Measurements from ENCODE around the gene ADM.

Gene ADM

DNA sequence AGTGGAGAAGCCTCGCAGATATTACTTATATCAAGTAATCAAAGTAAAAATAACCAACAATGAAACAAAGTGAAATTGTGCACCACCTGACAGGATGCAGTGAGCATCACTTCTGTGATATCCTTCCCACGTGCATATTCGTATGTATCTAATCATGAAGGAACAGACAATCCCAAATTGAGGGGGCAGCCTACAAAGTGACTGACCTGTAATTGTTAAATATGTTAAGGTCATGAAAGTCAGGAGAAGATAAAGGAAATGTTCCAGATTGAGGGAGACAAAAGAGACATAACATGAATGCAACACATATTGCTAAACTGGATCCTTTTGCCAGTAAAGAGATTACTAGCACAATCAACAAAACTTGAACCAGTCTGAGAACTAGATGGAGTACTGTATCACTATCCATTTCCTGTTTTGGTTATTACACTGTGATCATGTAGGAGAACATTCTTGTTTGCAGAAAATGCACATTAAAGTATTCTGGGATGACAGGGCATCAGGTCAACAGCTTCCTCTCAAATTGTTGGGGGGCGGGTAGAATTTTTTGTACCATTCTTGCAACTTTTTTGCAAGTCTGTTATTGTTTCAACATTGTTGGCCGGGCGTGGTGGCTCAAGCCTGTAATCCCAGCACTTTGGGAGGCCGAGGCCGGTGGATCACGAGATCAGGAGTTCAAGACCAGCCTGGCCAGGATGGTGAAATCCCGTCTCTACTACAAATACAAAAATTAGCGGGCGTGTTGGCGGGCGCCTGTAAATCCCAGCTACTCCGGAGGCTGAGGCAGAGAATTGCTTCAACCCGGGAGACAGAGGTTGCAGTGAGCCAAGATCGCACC, 12.9 kb upstream of the ADM start:
- no peak for FAIRE-seq

DNA sequence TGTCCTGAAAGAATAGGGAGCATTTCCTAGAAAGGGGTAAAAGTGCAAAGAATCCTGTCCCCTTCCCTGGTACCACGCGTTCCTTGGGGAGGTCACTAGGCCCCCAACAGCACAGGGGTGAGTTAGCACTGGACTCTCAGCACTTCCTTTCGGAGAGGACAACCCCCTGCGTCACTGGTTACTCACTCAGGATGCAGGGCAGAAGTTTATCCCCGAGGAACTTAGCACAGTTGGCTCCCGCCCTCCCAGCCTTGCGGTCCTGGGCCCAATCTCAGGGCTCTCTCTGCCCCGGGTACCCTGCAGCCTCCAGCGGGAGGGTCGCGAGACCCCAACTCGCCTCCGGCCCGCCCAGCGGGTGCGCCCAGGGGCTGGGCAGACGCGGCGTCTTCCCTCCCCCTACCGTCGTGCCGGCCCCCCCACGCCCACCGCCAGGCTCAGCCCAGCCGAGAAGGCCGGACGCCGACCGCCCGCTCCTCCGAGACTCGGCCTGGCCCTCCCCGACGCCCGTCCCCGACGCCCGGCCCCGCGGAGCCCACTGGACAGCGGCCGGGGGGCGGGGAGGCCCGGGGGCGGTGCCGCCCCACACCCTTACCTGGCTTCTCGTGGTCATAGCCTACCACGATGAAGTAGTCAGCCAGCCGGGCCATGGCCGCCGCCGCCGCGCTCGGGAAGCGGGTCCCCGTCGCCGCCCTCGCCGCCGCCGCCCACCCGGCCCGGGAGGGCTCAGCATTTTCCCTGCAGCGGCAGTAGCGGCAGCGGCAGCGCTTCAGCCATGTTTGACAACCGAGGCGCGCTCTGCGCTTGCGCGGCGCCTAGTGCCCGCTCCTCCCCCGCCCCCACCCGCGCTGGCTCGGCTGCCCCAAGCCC, 11.2 kb upstream of the ADM start, which contains the start of gene SBF2:
SBF2 (minus strand) TSS at position 797 of the 867 bp plus-strand sequence; CDS start at position 647, 150 bp downstream.
- no peak for FAIRE-seq

DNA sequence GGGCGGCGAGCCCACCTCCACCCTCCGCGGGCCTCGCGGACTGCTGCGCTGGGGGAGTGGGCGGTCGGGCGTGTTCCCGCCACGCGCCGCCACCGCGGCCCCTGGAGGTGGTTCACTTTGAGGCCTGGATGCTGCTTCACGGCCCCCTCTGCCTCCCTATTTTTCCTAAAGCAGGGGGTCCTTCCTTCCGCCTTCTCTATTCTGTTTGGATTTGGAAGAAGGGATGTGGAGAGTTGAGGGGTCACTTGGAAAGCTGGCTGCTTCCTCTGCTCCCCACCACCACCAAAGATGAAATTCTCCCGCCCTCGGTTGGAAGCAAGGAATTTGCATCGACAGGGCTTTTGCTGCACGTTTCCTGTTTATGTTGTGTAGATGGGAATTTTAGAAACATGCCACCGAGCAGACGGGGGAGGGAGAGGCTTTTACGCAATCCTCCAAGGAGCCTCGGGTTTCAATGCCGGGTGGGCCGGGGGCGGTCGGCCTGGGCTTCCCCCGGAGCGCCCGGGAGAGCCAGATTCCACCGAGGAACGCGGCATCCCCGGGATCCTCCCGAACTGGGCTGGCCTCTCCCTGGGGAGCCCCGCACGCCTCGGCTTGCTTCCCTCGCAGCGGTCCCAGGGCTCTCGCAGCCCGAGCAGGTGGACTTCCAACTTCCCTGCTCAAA, 10.5 kb upstream of the ADM start:
- no peak for FAIRE-seq

DNA sequence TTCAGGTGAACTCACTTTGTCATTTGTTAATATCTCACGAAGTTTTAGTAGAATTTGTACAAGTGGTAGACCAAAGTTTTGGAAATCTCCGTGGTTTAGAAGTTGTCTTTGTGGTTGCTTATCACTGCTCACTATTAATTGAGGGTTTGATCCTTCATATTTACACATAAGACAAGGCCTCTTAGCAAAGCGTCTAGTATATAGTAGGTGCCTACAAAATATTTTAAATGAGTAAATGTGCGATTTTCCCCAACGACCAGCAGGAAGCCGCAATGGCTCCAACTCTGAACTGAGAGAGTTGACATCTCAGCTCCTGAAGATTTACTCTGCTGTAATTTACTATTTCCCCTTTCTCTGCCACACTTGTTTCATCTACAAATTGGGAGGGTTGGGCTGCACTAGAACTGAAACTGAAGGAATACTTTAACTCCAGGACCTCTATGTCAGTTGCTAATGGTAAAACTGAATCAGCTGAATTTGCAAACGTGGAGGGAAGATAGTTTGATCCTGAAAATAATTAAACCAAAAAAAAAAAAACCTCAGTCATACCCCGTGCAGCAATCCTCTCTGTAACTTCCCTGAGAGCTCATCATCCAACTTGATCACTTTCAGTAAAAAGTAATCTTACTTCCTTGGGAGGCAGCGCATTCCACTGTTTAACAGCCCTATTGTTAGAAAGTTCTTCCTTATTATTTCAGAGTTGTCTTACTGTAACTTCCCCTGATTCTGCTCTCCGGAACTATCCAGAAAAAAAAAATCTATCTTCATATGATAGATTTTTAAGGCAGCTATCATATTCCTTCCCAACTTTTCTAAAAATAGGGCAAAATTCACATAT, 9.6 kb upstream of the ADM start:
- peak; percentile 58 for FAIRE-seq

DNA sequence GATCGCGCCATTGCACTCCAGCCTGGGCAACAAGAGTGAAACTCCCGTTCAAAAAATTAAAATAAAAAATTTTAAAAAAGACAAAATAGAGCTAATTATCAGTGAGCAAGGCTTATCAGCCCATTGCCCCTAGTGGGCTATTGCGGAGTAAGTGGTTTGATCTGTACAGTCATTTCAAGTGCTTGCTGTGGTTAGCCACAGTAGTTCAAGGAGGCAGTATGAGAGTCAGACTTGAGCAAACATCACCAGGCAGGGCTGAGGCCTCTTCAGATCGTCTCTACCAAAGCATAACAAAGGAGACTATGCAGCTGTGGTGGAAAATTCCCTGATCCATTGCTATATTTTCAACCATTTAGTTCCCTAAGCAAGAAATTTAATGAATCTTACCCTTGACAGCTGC, 6.5 kb upstream of the ADM start:
- FAIRE-seq: no peak

DNA sequence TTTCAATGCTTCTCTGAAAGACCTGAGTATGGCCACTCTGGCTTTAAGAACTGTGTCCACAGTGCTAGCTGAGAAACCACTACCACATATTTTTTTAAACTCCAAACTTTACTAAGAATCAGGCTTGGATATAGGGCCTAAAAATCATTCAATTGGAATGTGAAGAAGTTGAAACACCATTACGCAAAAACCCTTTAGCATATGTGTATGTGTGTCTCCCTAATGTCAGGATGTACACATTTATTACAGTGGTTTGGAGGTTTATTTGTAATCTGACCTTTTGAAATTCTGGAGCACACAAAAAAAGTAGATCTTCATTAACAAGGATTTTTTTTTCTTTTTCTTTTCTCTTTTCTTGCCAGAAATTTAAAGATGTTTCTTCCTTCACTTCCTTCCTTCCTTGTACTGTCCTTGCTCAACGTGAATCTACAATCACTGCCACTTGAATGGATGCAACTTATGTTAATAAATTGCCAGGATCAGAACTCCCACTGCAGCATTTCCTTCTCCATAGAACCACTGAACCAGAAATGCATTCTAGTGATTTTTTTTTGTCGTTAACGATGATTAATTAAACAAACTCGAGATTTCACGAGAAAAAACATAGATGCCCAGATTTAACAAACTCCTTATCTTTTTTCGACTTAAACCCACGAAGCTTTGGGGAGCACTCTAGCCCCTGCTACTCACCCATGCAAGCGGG, 3.1 kb upstream of the ADM start:
- peak; percentile 21 for FAIRE-seq

DNA sequence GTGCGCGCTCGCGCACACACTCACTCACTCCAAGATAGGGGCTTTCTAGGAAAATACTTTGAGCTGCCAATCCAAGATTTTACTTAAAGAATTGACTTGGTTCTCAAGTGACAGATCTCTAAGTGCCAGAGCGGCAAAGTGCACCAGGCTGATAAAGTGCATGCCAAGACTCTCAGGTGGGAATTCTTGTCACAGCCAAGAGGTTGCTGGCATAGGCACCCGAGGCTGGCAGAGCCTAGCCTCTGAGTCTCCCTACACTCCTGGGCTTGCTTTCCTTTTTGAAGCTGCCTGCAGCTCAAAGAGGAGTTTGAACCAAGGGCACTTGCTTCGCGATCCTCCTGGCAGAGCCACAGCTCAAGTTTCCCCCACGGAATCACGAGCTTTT, 2.5 kb upstream of the ADM start:
- FAIRE-seq: no peak

DNA sequence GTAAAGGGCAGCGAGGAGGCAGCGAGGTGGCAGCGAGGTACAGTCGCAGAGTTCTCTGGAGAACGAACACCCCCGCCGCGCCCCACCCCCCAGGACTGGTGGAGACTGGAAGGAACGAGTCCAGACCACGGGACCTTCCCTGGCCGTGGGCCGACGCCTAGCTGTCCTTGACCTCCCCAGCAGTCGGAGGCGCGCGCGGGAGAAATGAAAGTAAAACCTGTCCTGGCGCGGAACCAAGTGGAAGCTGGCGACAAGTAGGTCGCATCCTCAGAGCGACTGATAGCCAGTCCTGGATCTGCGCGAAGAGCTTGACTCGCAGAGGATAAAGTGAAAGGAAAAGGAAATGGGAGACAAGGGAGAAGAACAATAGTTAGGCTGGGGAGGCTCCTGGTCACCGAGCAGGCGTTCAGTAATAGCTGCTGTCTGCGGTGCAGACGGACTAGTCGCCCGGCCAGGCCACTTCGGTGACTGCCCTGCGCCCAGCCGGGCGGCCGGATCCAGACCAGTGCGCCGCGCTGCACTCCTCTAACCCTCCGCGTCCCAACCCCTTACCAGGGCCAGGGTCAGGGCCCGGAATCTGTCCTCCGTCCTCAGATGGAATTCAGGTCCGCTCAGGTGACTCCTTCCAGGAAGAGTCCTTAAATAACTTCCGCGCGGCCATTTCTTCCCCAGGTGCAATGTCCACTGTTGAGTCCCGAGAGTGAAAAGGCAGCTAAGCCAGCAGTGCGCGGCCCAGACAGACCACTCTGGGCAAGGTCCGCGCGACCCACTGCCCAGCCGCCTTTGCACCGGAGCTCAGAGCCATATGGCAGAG, 1.9 kb upstream of the ADM start:
- FAIRE-seq: no peak

DNA sequence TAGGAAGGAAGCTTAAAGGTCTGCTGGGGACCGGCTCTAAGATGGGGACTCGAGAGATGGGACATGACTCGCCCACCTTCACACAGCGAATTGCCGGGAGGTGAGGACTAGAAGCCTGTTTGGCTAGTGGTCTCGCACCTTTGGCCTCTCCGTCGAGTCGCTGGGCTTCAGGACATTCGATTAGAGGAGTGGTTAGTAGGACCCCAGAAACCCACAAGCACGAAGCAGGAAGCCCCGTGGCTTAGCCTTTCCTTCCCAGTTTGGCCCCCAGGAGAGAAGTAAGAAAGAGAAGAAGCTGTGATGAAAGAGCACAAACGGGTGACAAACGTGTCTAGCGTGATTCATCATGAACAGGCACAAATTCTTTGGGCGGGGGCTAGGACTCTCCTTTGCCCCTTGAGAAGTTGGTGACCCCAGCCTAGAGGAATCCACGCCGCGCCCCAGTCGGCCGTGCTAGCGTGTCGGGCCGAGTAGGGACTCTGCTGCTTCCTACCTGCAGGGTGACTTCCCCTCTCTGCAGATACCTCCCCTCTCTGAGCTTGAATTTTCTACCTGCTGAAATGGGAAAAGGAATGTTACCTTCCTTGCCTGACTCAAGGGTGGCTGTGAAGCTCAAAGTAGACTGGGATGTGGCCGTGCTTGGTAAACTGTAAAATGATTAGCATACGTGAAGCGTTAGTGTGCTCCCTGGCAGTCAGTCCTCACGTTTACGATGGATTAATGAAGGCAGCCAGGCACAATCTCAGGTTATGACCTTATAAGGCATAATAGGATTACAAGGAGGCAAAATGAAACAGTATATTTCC, 1.1 kb upstream of the ADM start:
- peak; percentile 98 for FAIRE-seq

DNA sequence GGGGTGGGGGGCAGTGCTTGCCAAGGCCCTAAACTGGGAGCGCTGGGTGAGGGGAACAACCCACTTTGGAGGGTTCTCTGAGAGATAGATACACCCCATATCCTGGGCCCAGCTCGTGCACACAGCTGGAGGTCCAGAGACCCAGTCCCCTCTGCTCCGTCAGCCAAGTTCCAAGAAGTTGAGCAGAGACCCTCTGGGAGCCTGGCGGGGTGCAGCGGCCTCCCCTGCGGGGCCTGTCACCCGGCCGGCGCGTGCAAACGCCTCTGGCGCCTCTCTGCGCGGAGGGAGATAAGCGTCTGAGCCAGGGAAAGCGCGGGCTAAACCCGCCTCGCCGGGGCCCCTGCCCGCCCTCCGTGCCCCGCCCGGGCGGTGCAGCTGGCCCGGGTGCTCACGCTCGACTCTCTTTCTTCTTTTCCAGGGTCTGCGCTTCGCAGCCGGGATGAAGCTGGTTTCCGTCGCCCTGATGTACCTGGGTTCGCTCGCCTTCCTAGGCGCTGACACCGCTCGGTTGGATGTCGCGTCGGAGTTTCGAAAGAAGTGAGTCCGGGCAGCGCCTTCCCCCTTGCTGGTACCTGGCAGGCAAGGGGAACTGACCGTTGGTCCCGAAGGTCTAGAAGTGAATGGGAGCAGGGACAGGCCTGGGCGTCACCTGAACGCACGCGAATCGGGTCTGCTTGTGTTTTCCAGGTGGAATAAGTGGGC, 540 bp downstream of the ADM start:
- no peak for FAIRE-seq

DNA sequence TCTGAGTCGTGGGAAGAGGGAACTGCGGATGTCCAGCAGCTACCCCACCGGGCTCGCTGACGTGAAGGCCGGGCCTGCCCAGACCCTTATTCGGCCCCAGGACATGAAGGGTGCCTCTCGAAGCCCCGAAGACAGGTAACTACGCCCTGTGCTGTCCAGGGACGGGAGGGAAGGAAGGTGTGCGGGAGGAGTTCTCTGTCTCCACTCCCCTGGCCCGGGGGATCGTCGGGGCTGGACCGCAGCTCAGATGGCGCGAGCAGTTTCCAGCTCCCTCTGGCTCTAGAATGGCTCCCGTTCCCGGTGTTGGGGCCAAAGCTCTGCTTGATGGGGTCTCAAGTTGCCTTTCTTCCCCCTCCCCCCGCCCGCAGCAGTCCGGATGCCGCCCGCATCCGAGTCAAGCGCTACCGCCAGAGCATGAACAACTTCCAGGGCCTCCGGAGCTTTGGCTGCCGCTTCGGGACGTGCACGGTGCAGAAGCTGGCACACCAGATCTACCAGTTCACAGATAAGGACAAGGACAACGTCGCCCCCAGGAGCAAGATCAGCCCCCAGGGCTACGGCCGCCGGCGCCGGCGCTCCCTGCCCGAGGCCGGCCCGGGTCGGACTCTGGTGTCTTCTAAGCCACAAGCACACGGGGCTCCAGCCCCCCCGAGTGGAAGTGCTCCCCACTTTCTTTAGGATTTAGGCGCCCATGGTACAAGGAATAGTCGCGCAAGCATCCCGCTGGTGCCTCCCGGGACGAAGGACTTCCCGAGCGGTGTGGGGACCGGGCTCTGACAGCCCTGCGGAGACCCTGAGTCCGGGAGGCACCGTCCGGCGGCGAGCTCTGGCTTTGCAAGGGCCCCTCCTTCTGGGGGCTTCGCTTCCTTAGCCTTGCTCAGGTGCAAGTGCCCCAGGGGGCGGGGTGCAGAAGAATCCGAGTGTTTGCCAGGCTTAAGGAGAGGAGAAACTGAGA, 1.4 kb downstream of the ADM start:
- no peak for FAIRE-seq

DNA sequence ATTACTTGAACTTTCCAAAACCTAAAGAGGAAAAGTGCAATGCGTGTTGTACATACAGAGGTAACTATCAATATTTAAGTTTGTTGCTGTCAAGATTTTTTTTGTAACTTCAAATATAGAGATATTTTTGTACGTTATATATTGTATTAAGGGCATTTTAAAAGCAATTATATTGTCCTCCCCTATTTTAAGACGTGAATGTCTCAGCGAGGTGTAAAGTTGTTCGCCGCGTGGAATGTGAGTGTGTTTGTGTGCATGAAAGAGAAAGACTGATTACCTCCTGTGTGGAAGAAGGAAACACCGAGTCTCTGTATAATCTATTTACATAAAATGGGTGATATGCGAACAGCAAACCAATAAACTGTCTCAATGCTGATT, 2.1 kb downstream of the ADM start:
- no peak for FAIRE-seq

DNA sequence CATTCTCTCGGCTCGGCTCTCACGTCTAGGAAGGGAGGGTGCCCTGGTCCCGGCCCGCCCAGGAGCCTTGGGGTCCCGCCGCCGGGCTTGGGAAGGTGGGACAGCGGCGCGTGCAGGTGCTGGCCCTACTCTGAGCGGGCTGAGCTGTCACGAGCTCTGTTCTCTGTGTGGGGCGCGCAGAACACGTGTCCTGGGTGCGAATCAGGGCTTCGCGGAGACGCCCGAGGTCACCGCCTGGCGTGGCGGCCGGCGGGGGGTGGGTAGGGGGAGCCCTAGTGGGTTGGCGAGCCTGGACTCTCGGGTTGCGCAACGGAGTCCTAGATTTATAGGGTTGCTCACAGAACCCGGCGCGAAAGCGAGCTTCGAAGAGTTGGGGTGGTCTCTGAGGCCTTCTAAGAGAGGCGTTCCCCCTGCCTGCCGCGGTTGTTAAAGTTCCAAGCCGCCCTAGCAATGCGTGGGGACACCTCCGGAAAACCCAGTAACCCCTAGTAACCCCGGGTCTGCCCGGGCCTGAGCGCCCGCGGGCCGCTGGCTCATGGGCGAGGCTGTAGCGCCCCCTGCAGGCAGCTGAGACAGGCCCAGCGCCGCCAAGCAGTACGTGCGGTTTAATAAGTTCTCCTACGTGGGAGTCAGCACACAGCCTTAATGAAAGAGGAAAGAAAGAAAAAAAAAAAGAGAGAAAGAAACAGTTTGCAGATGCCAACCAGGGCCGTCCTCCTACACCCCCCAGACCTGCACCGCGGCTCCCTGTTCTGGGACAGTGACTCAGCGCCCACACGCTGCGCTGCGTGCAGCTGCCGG, 2.7 kb downstream of the ADM start:
- FAIRE-seq: peak; percentile 85

DNA sequence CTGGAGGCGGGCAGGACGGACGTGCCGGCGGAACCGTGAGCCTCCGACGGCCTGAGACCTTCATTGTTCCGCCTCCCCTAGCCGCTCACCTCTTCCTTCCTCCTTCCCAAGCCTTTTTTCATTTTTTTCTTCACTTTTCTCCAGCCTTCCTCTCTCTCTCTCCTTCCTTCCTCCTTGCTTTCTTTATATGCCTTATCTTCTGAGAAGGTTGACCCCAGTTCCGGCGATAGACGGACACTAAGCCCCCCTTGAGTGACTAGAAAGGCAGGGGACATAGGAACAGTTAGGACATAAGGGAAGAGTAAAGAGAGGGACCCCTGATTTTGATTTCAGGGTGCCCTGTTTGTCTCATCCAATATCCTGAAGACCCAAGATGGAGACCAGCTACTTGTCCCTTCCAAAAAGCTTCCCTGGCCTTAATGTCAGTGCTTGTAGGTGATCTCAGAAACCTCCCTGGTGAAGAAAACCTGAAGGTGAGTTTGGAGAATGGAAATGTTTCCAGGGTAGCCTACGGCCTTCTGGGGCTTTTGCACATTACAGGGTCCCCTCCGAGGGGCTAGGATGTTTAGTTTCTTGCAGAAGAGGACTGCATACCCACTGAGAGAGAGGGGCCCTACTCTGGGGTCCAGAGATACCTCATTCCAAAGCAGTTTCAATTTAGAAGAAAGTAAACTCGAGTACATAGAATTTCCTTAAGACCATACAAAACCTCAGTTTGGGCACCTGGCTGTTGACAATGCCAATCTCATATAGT, 3.5 kb downstream of the ADM start:
- FAIRE-seq: no peak

DNA sequence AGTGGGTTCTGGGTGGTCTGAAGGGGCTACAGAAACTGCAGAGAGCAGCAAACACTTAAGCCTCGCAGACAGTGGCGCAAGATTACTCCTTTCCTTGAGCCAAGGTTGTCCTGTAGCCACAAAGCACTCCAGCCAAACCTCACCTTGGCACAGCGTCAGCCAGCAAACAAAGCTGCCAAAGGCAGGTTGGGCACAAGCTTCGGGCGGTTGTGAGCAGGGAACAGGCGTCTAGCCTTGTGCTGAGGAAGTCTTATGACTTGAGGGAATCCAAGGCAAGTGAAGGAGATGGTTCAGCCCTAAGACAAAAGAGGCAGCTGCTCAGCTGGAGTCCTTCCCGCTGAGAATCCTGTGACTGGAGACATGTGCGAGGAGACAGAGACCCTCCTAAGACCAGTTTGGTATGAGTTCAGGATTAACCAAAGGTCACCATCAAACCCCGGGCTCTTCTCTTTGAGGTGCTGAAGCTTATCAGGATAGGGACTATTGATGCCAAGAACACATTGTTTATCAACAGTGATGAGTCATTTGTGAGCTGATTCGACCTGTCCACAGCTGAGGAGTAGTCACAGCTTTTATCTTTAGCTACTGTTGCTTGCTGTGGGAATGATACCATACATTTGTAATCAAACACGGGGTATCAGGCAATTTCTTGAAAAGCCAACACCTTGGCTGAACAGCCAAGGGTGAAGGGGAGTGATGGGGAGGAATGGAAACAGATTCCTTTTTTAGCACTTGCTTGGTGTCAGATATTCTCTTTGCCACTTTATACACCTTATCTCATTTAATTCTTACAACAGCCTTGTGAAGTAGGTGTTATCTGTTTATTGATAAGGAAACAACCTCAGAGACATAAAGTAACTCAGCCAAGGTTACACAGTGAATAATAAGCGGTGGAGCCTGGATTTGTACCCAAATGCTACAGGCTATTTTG, 4.6 kb downstream of the ADM start:
- no peak for FAIRE-seq
